Dermis blood vessel endothelial cell (primary cell): ENCODE measurements around the gene FBLIM1. TPM values are rescaled to one million over a fixed set of nuclear protein-coding genes. Genes with fewer than 3 reads are reported as not detected.
"Not testable (repeated sequence)": the region's sequence is repeated elsewhere in the genome, so short reads cannot be mapped to it uniquely, and the experiment has no call there.

Experiments used
- DNase-seq: peaks from one replicate; pipeline ENCODE4 v3.0.0; 2010
- total RNA-seq: library from RNA; depleted of rRNA; stranded (reverse); fragments of >200 nt; gene quantifications from 2 replicates; pipeline ENCODE4 v1.2.3, GENCODE V29; 2014

FBLIM1 gene
- total RNA-seq, 1 donor from 2014 or later: 195 TPM

GRCh38 chr1:15820478-15820877 lies 61.9 kb downstream of the FBLIM1 start:
- no peak for DNase-seq

- DNase-seq: no peak
These were observed 67.2 kb downstream of the FBLIM1 start for GRCh38 chr1:15825800-15826199.

- DNase-seq: no peak
These were observed 68.4 kb downstream of the FBLIM1 start for GRCh38 chr1:15826810-15827507.

- not testable (repeated sequence) for DNase-seq
These were observed 69.0 kb downstream of the FBLIM1 start for GRCh38 chr1:15827567-15827966.

GRCh38 chr1:15828931-15829330 lies 70.3 kb downstream of the FBLIM1 start:
- DNase-seq: not testable (repeated sequence)

- DNase-seq: no peak
These were observed 71.7 kb downstream of the FBLIM1 start for GRCh38 chr1:15830258-15830657.

GRCh38 chr1:15833069-15833679 lies 74.6 kb downstream of the FBLIM1 start:
- peak; percentile 25 for DNase-seq

GRCh38 chr1:15833842-15834405 lies 75.3 kb downstream of the FBLIM1 start:
- DNase-seq: no peak

- DNase-seq: peak; percentile 97
These were observed 76.0 kb downstream of the FBLIM1 start for GRCh38 chr1:15834406-15835204.

GRCh38 chr1:15835205-15835740 lies 76.7 kb downstream of the FBLIM1 start:
- DNase-seq: no peak

GRCh38 chr1:15835741-15836510 lies 77.3 kb downstream of the FBLIM1 start:
- DNase-seq: peak; percentile 100

Other genes with a start within 250 kb of the FBLIM1 start
- gene CASP9, start 234.6 kb upstream of the FBLIM1 start, total RNA-seq: 5.5 and 11.9 TPM in 2 replicates
- gene DNAJC16, start 231.9 kb upstream of the FBLIM1 start, total RNA-seq: 15.1 and 16.8 TPM in 2 replicates
- gene AGMAT, start 173.7 kb upstream of the FBLIM1 start, total RNA-seq: 0.34 and 1.2 TPM in 2 replicates
- 18.9 and 22.9 TPM in 2 replicates for gene DDI2, start 141.3 kb upstream of the FBLIM1 start, total RNA-seq
- gene PLEKHM2, start 74.5 kb upstream of the FBLIM1 start, total RNA-seq: 61.8 and 77.2 TPM in 2 replicates
- 0.33 and 1.7 TPM in 2 replicates for gene SLC25A34, start 22.5 kb upstream of the FBLIM1 start, total RNA-seq
- not detected in 2 replicates for gene TMEM82, start 16.3 kb upstream of the FBLIM1 start, total RNA-seq
- gene UQCRHL, start 48.9 kb downstream of the FBLIM1 start, total RNA-seq: 2.1 and 3.4 TPM in 2 replicates
- gene SPEN, start 88.9 kb downstream of the FBLIM1 start, total RNA-seq: 22.0 and 28.1 TPM in 2 replicates
- 45.6 and 49.7 TPM in 2 replicates for gene ZBTB17, start 217.3 kb downstream of the FBLIM1 start, total RNA-seq
- gene SRARP, start 245.4 kb downstream of the FBLIM1 start, total RNA-seq: 0.28 and 0.51 TPM in 2 replicates